NCI-H510A treated with DMSO at 0.1 percent for 48 hours (cell line): Measurements from ENCODE around the gene C10orf143.
A peak's percentile ranks its signal among the peaks of the same experiment; 100 is the strongest.
"Not testable (repeated sequence)": the region's sequence is repeated elsewhere in the genome, so short reads cannot be mapped to it uniquely, and the experiment has no call there.

ENCODE experiments used
- DNase-seq: peaks from one replicate; lab custom pipeline; 2025; lab: John Stamatoyannopoulos, UW

The C10orf143 gene

DNA sequence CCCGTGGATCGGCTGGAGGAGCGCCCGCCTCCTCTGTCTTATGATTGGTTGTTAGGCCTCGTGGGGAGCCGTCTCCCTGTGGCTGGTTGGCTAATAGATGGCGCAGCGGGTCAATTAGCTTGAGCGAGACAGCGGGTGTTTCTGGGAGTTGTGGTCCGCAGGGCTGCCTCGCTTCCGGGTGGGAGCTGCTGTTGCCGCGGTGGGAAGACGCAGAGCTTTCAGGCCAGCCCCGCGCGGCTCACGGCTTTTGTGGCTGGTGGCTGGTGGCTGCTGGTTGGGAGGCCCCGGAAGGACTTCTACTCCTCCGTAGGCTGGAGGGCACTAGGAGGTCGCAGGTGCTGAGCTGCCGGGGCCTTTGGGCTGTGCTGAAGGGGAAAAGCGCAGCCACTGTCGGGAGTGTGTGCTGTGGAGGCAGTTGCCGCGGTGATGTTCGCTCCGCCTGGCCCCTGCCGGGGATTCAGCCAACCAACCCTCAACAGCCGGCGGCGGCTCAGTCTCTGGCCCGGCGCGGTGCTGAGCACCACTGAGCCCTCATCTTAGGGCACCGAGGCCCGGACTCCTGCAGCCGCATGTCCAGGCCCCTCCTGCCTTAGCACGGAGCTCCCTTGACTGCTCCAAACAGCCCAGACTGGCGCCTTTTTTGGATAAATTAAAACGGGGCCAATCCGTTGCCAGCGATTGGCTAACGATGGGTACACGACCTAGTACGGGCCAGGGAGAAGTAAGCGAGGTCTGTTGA lies 652 bp upstream of the C10orf143 start:
- DNase-seq, result peak; percentile 93

- DNase-seq, result peak; percentile 69
Observed at GRCh38 chr10:130109796-130110245, 809 bp downstream of the C10orf143 start.

- no peak for DNase-seq
Observed at GRCh38 chr10:130108934-130109604, 1.6 kb downstream of the C10orf143 start.

- DNase-seq, result not testable (repeated sequence)
Observed at GRCh38 chr10:130108146-130108545, 2.5 kb downstream of the C10orf143 start.

DNA sequence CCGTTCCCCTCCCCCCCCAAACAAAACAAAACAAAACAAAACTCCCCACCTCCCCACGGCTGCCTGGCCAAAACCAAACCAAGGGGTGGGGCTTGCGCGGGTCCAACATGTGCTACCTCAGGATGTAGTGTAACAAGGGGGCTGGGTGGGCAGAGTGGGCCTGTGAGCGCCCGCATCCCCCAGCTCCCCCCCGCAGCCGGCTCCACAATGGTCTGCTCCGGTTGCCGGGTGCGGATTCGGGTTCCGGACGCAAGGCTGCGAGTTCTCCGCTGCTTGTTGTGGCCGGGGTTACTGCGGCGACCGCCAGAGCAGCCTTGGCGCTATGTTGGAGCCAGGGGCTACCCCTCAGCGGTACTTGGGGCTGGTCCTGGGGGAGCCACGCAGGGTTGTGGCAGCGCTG lies 4.9 kb downstream of the C10orf143 start:
- no peak for DNase-seq

- no peak for DNase-seq
Observed at GRCh38 chr10:130099344-130099743, 11.3 kb downstream of the C10orf143 start.

- not testable (repeated sequence) for DNase-seq
Observed at GRCh38 chr10:130090565-130090964, 20.1 kb downstream of the C10orf143 start.

- DNase-seq, result no peak
Observed at GRCh38 chr10:130080461-130080814, 30.2 kb downstream of the C10orf143 start.

GRCh38 chr10:130079614-130080460 lies 30.8 kb downstream of the C10orf143 start:
- no peak for DNase-seq

- no peak for DNase-seq
Observed at GRCh38 chr10:130078120-130078519, 32.5 kb downstream of the C10orf143 start.

GRCh38 chr10:130076681-130077080 lies 33.9 kb downstream of the C10orf143 start:
- no peak for DNase-seq

GRCh38 chr10:130074639-130075038 lies 36.0 kb downstream of the C10orf143 start:
- no peak for DNase-seq

DNA sequence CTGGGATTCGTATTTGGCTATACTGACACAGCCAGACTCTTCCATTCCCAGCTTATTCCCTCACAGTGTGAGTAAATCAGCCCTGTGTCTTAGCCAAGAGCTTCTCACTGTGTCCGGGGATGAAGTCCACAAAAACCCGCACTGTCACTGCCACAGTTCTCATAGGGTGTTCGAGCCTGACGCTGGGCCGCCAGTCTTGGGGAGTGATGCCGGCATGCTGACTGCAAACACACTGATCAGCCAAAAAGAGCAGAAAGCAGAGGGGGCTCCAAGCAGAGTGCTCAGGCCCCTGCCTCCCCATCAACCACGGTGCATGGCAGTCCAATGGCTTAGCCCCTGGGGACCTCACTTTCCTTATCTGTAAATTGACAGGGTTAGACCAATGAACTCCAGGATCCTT lies 36.7 kb downstream of the C10orf143 start:
- DNase-seq, result no peak

DNA sequence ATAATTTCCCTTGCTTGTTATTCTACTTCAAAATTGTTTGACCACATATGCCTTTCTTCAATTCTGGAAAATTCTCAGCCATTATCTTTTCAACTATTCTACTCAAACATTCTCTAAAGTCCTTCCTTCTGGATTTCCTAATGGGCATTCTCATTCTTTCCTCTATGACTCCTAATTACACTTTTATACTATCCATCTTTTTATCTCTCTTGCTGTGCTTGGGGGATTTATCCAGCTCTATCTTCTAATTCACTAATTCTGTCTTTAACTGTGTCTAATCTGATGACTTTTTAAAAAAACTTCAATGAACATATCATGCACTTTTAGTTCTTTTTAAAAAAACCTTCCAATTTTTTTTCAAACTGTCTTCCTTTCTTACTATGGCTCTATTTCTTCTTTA lies 38.4 kb downstream of the C10orf143 start:
- DNase-seq, result no peak

DNA sequence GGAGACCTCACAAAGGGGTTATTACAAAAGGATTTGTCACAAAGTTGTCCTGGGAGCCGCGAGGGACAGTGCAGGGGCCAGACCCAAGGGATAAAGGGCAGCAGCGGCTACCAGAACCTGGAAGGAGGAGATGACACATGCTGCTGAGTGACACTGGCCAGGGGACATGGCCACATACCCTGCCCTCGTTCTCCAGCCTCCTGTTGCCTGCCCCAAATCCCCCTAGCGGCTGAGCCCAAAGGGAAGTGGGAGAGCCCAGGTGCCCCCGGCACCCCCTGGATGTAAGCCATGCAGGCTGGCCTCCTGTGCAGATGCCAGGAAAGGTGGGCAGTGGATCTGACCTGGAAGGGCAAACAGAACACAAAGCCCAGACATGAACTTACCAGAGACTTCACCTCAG lies 42.7 kb downstream of the C10orf143 start:
- no peak for DNase-seq

DNA sequence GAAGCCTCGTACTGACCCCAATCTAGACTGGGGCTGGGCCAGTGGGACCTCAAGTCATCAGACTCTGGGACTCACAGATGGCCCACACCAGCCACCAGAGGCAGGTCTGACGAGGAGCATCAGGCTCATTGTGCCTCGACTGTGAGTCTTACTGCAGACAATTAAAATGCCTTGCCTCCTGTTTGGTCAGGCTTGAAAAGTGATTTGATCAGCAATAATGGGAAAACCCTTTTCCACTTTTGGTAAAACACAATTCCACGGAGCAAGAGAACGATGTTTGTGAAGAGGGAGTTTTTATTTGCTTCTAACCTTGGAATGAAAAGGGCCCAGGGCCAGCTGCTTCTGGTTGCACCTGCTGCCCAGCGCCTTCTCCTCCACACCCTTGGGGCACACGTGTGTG lies 43.9 kb downstream of the C10orf143 start:
- DNase-seq, result no peak

GRCh38 chr10:130065251-130065650 lies 45.4 kb downstream of the C10orf143 start:
- no peak for DNase-seq

DNA sequence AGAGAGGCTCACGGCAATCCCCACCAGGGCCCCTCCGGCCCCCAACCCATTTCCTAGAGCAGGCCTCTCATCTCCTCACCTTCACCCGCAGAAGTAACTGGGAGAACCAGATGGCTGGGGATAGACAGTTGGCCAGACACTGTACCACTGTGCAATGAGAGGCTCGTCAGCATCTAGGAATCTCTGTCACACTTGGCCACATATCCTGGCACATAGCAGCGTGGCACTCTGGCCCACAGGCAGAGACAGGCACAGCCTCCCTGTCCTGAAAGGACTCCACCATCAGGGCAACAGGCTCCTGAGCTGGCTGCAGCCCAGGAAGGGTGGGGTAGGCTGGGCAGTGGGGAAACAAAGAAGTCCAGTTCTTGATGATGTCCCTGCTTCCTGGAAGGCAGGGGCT lies 45.8 kb downstream of the C10orf143 start:
- DNase-seq, result no peak

GRCh38 chr10:130062976-130063375 lies 47.7 kb downstream of the C10orf143 start:
- DNase-seq, result no peak

GRCh38 chr10:130062201-130062600 lies 48.4 kb downstream of the C10orf143 start:
- DNase-seq, result no peak

- DNase-seq, result no peak
Observed at GRCh38 chr10:130061760-130062159, 48.9 kb downstream of the C10orf143 start.

- DNase-seq, result no peak
Observed at GRCh38 chr10:130054021-130054420, 56.6 kb downstream of the C10orf143 start.

- DNase-seq, result no peak
Observed at GRCh38 chr10:130053561-130053960, 57.1 kb downstream of the C10orf143 start.
